Liver (tissue), 9 donors: ENCODE data around the gene COL8A2. TPM values are rescaled to one million over a fixed set of nuclear protein-coding genes. Genes with fewer than 3 reads are reported as not detected.

Experiments
- DNase-seq: peaks from one replicate; pipeline ENCODE4 v3.0.0-alpha.2; 2017; ENCODE audit warnings: low spot score
- H3K27ac ChIP-seq, 2 donors: one replicate each; pipeline ENCODE4 v1.7.0; 2013; ENCODE audit warnings: inconsistent platforms in 2 of 2, low read length in 2 of 2, control low read depth in 1 of 2, low read depth in 1 of 2, mild to moderate bottlenecking in 1 of 2
- H3K27me3 ChIP-seq, 4 donors: one replicate each; pipeline versions ENCODE4 v1.6.1 to v1.7.0; 2013; ENCODE audit warnings: low read length in 3 of 4, inconsistent platforms in 1 of 4, mild to moderate bottlenecking in 1 of 4, moderate library complexity in 1 of 4; ENCODE audit not compliant: control insufficient read depth in 4 of 4, insufficient read depth in 4 of 4
- H3K36me3 ChIP-seq, 4 donors: one replicate each; pipeline versions ENCODE4 v1.6.1 to v1.7.0; 2013; ENCODE audit warnings: low read length in 3 of 4, mild to moderate bottlenecking in 3 of 4, low read depth in 1 of 4, moderate library complexity in 1 of 4; ENCODE audit not compliant: control insufficient read depth in 4 of 4, insufficient read depth in 3 of 4
- H3K4me1 ChIP-seq, 4 donors: one replicate each; pipeline versions ENCODE4 v1.6.1 to v1.7.0; 2013; ENCODE audit warnings: low read length in 3 of 4, mild to moderate bottlenecking in 3 of 4, moderate library complexity in 1 of 4; ENCODE audit not compliant: control insufficient read depth in 4 of 4, insufficient read depth in 4 of 4
- H3K4me3 ChIP-seq, 3 donors: one replicate each; pipeline versions ENCODE4 v1.6.1 to v1.7.0; 2013; ENCODE audit warnings: low read length in 3 of 3, control low read depth in 1 of 3, low read depth in 1 of 3, mild to moderate bottlenecking in 1 of 3
- H3K9ac ChIP-seq, 2 donors: one replicate each; pipeline ENCODE4 v1.7.0; 2013; ENCODE audit warnings: low read length in 2 of 2, mild to moderate bottlenecking in 2 of 2, moderate library complexity in 2 of 2, control low read depth in 1 of 2, low read depth in 1 of 2
- H3K9me3 ChIP-seq, 4 donors: one replicate each; pipeline versions ENCODE4 v1.6.1 to v1.7.0; 2013; ENCODE audit warnings: low read length in 3 of 4; ENCODE audit not compliant: control insufficient read depth in 4 of 4
- EGR1 ChIP-seq, 2 donors: IDR thresholded peaks; 2 replicates each; pipeline ENCODE4 v1.6.1; 2016 to 2018; ENCODE audit warnings: antibody characterized with exemption in 2 of 2, low read depth in 2 of 2
- FOXA1 ChIP-seq: IDR thresholded peaks from 2 replicates; pipeline ENCODE4 v1.6.1; 2016; ENCODE audit warnings: antibody characterized with exemption
- FOXA2 ChIP-seq: IDR thresholded peaks from 2 replicates; pipeline ENCODE4 v1.6.1; 2016; ENCODE audit warnings: antibody characterized with exemption
- GABPA ChIP-seq, 2 donors: IDR thresholded peaks in 1 of 2; conservative IDR thresholded peaks in 1 of 2; 2 replicates each; pipeline ENCODE4 v1.6.1; 2016; ENCODE audit warnings: antibody characterized with exemption in 2 of 2, mild to moderate bottlenecking in 1 of 2, moderate library complexity in 1 of 2
- HNF4A ChIP-seq, 2 donors: conservative IDR thresholded peaks; 2 replicates each; pipeline ENCODE4 v1.6.1; 2016; ENCODE audit warnings: antibody characterized with exemption in 2 of 2, mild to moderate bottlenecking in 2 of 2
- HNF4G ChIP-seq: IDR thresholded peaks from 2 replicates; pipeline ENCODE4 v1.6.1; 2016; ENCODE audit warnings: antibody characterized with exemption
- JUND ChIP-seq, 2 donors: IDR thresholded peaks; 2 replicates each; pipeline ENCODE4 v1.6.1; 2016; ENCODE audit warnings: antibody characterized with exemption in 2 of 2
- NR2F2 ChIP-seq: IDR thresholded peaks from 2 replicates; pipeline ENCODE4 v1.6.1; 2016; ENCODE audit warnings: antibody characterized with exemption
- RAD21 ChIP-seq, 2 donors: IDR thresholded peaks; 2 replicates each; pipeline ENCODE4 v1.6.1; 2016; ENCODE audit warnings: antibody characterized with exemption in 2 of 2, mild to moderate bottlenecking in 2 of 2
- RXRA ChIP-seq, 2 donors: IDR thresholded peaks; 2 replicates each; pipeline ENCODE4 v1.6.1; 2017 to 2018; ENCODE audit warnings: antibody characterized with exemption in 2 of 2, mild to moderate bottlenecking in 1 of 2
- SP1 ChIP-seq: IDR thresholded peaks from 2 replicates; pipeline ENCODE4 v1.6.1; 2018; ENCODE audit warnings: antibody characterized with exemption, mild to moderate bottlenecking
- TAF1 ChIP-seq: conservative IDR thresholded peaks from 2 replicates; pipeline ENCODE4 v1.6.1; 2016; ENCODE audit warnings: antibody characterized with exemption, mild to moderate bottlenecking
- YY1 ChIP-seq: IDR thresholded peaks from 2 replicates; pipeline ENCODE4 v1.6.1; 2016; ENCODE audit warnings: antibody characterized with exemption, mild to moderate bottlenecking
- WGBS: extraction: QIAGEN DNeasy Blood & Tissue Kit; methylation state at CpG from one replicate; pipeline ENCODE4 v1.1.7; 2013; 5-methylcytosine and 5-hydroxymethylcytosine counted together
- polyA plus RNA-seq, 2 donors: library from polyadenylated mRNA; stranded (reverse) in 1 of 2; unstranded in 1 of 2; fragments of 200-250 nt in 1 of 2; fragments of >200 nt in 1 of 2; fragmentation: Nextera tagmentation in 1 of 2; extraction: Ambion mirVana in 1 of 2; gene quantifications; one replicate each; pipeline versions ENCODE4 v1.2.1 to v1.2.3, GENCODE V29; 2013 to 2015
- total RNA-seq, 2 donors: library from RNA; depleted of rRNA; stranded (reverse); fragments of >200 nt; gene quantifications; one replicate each; pipeline ENCODE4 v1.2.3, GENCODE V29; 2014
- TF ChIP-seq, protein P1 (sequence below): IDR thresholded peaks from 2 replicates; pipeline ENCODE4 v1.6.1; 2016; ENCODE audit warnings: antibody characterized with exemption, mild to moderate bottlenecking
- TF ChIP-seq, protein P2 (sequence below): IDR thresholded peaks from 2 replicates; pipeline ENCODE4 v1.6.1; 2016; ENCODE audit warnings: antibody characterized with exemption
- TF ChIP-seq, protein P3 (sequence below): fragments of 150-350 bp; IDR thresholded peaks from 2 replicates; pipeline ENCODE4 v1.5.1; 2017; ENCODE audit warnings: improper control_type of control experiment, low read depth, low read length; ENCODE audit not compliant: missing input control
- TF ChIP-seq, protein P4 (sequence below): IDR thresholded peaks from 2 replicates; pipeline ENCODE4 v1.6.1; 2016; ENCODE audit warnings: antibody characterized with exemption
- TF ChIP-seq, protein P5 (sequence below): IDR thresholded peaks from 2 replicates; pipeline ENCODE4 v1.6.1; 2016; ENCODE audit warnings: antibody characterized with exemption
- donor health status: healthy.
- donor health status: healthy.
- donor health status: healthy.
- donor health status: healthy.
- donor health status: healthy.

COL8A2 gene
- total and polyA plus RNA-seq, 4 donors, result 0.04 to 0.47 (median 0.35) TPM

DNA sequence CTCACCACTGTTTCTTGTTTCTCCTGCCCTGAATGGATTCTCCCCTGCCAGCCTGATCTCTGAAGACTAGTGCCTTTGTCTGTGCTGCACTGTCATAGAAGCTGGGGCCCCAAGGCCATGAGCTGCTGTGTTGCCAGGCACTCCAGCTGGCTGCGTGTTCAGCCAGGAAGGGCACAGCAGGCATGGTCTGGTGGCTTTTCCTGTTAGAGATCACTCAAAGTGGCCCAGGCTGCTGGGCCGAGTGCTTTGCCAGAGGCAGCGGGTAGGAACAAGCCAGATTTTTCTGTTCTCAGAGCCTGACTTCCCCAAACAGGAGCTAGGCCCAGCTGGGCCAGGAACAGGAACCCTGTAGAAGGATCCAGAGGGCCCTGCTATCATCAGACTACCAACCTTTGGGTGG lies 31.1 kb downstream of the COL8A2 start:
- Histone ChIP-seq H3K27ac (no peak overlapping the region), H3K36me3 (peaks cover 8 to 43% (median 23%) of the 10 kb centered on the region in 4 donors)
- no peak for DNase-seq

DNA sequence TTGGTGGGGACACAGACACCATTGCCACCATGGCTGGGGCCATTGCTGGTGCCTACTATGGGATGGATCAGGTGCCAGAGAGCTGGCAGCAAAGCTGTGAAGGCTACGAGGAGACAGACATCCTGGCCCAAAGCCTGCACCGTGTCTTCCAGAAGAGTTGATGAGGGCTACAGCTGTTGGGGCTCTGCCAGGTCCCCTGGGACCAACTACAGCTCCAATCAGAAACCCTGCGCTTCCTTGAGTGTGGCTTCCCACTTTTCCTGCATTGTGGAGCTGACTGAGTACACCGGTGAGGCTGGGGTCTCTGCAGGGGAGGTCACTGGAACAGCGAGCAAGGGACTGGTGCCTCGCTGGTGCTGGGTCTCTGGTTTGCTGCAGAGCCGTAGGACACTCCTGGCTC lies 31.8 kb downstream of the COL8A2 start:
- Histone ChIP-seq H3K27me3 (no peaks in the 10 kb centered on the region), H3K9me3 (no peaks in the 10 kb centered on the region), H3K36me3 (peaks cover 8 to 43% (median 23%) of the 10 kb centered on the region in 4 donors), H3K9ac (no peak overlapping the region), H3K27ac (no peak overlapping the region), H3K4me1 (peaks cover 5 to 14% (median 10%) of the 10 kb centered on the region in 4 donors), H3K4me3 (no peak overlapping the region)
- 94% methylated on average over 7 of the region's 7 CpGs for WGBS
- TF ChIP-seq FOXA2 (no peak), GABPA (IDR thresholded peaks at IDR 0.05 in 1 of 2, conservative IDR thresholded peaks at IDR 0.05 in 1 of 2) (no peak), HNF4G (no peak), TAF1 (no peak), YY1 (no peak), NR2F2 (no peak), JUND (IDR thresholded peaks at IDR 0.05) (no peak), RXRA (IDR thresholded peaks at IDR 0.05) (no peak), RAD21 (IDR thresholded peaks at IDR 0.05) (no peak), SP1 (no peak), EGR1 (IDR thresholded peaks at IDR 0.05; ENCODE audit: low read depth in 2 of 2) (no peak), FOXA1 (no peak), HNF4A (conservative IDR thresholded peaks at IDR 0.05) (no peak)
- TF ChIP-seq, protein P1, sequence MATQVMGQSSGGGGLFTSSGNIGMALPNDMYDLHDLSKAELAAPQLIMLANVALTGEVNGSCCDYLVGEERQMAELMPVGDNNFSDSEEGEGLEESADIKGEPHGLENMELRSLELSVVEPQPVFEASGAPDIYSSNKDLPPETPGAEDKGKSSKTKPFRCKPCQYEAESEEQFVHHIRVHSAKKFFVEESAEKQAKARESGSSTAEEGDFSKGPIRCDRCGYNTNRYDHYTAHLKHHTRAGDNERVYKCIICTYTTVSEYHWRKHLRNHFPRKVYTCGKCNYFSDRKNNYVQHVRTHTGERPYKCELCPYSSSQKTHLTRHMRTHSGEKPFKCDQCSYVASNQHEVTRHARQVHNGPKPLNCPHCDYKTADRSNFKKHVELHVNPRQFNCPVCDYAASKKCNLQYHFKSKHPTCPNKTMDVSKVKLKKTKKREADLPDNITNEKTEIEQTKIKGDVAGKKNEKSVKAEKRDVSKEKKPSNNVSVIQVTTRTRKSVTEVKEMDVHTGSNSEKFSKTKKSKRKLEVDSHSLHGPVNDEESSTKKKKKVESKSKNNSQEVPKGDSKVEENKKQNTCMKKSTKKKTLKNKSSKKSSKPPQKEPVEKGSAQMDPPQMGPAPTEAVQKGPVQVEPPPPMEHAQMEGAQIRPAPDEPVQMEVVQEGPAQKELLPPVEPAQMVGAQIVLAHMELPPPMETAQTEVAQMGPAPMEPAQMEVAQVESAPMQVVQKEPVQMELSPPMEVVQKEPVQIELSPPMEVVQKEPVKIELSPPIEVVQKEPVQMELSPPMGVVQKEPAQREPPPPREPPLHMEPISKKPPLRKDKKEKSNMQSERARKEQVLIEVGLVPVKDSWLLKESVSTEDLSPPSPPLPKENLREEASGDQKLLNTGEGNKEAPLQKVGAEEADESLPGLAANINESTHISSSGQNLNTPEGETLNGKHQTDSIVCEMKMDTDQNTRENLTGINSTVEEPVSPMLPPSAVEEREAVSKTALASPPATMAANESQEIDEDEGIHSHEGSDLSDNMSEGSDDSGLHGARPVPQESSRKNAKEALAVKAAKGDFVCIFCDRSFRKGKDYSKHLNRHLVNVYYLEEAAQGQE, result no peak
- TF ChIP-seq, protein P2, sequence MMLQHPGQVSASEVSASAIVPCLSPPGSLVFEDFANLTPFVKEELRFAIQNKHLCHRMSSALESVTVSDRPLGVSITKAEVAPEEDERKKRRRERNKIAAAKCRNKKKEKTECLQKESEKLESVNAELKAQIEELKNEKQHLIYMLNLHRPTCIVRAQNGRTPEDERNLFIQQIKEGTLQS, result no peak
- TF ChIP-seq, protein P3, sequence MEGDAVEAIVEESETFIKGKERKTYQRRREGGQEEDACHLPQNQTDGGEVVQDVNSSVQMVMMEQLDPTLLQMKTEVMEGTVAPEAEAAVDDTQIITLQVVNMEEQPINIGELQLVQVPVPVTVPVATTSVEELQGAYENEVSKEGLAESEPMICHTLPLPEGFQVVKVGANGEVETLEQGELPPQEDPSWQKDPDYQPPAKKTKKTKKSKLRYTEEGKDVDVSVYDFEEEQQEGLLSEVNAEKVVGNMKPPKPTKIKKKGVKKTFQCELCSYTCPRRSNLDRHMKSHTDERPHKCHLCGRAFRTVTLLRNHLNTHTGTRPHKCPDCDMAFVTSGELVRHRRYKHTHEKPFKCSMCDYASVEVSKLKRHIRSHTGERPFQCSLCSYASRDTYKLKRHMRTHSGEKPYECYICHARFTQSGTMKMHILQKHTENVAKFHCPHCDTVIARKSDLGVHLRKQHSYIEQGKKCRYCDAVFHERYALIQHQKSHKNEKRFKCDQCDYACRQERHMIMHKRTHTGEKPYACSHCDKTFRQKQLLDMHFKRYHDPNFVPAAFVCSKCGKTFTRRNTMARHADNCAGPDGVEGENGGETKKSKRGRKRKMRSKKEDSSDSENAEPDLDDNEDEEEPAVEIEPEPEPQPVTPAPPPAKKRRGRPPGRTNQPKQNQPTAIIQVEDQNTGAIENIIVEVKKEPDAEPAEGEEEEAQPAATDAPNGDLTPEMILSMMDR, result no peak
- TF ChIP-seq, protein P4, sequence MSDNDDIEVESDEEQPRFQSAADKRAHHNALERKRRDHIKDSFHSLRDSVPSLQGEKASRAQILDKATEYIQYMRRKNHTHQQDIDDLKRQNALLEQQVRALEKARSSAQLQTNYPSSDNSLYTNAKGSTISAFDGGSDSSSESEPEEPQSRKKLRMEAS, result no peak
- TF ChIP-seq, protein P5, sequence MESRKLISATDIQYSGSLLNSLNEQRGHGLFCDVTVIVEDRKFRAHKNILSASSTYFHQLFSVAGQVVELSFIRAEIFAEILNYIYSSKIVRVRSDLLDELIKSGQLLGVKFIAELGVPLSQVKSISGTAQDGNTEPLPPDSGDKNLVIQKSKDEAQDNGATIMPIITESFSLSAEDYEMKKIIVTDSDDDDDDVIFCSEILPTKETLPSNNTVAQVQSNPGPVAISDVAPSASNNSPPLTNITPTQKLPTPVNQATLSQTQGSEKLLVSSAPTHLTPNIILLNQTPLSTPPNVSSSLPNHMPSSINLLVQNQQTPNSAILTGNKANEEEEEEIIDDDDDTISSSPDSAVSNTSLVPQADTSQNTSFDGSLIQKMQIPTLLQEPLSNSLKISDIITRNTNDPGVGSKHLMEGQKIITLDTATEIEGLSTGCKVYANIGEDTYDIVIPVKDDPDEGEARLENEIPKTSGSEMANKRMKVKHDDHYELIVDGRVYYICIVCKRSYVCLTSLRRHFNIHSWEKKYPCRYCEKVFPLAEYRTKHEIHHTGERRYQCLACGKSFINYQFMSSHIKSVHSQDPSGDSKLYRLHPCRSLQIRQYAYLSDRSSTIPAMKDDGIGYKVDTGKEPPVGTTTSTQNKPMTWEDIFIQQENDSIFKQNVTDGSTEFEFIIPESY, result no peak
- no peak for DNase-seq

More for the DNA sequence above, 31.1 kb downstream of the COL8A2 start:
- Histone ChIP-seq H3K4me3 (no peak overlapping the region), H3K9ac (no peak overlapping the region), H3K9me3 (no peaks in the 10 kb centered on the region), H3K27me3 (no peaks in the 10 kb centered on the region), H3K4me1 (peaks cover 3 to 11% (median 9%) of the 10 kb centered on the region in 4 donors)
- WGBS, result 82% methylated on average over 3 of the region's 3 CpGs
- TF ChIP-seq TAF1, result no peak
- TF ChIP-seq FOXA1, result no peak
- TF ChIP-seq, protein P1, result no peak
- TF ChIP-seq NR2F2, result no peak
